ENCODE measurements around the gene ARMH4.

Gene ARMH4

GRCh38 chr14:57960946-57961785 lies 190.8 kb downstream of the ARMH4 start:
- H3K4me3 ChIP-seq (ENCODE audit: low read depth, low read length): no peak overlapping the region
- in situ Hi-C loops (cut with HindIII; ENCODE audit: low sequenced_read_pairs): no loop called here
- no peak for DNase-seq (ENCODE audit: low read depth, low spot score)
- no peak for TF ChIP-seq CTCF (IDR thresholded peaks at IDR 0.05; ENCODE audit: low read depth, low read length)

GRCh38 chr14:57957441-57957840 lies 194.6 kb downstream of the ARMH4 start:
- in situ Hi-C loops (cut with HindIII; ENCODE audit: low sequenced_read_pairs): no loop called here
- H3K4me3 ChIP-seq (ENCODE audit: low read depth, low read length): no peak overlapping the region
- DNase-seq (ENCODE audit: low read depth, low spot score): no peak
- TF ChIP-seq CTCF (IDR thresholded peaks at IDR 0.05; ENCODE audit: low read depth, low read length): no peak
